ENCODE results near the gene PDE8B. TPM values are rescaled to one million over a fixed set of nuclear protein-coding genes. Genes with fewer than 3 reads are reported as not detected.

The PDE8B gene
- total RNA-seq, 6 experiments from 2014 or later: 1.2 to 5.4 (median 2.4) TPM

- no peak overlapping the region for H3K4me3 ChIP-seq
- DNase-seq (no peak), ATAC-seq (no peak)
- no peak overlapping the region for H3K27ac ChIP-seq
- H3K27me3 ChIP-seq: no peaks in the 10 kb centered on the region
- no peaks in the 10 kb centered on the region for H3K4me1 ChIP-seq
- no peaks in the 10 kb centered on the region for H3K36me3 ChIP-seq
- TF ChIP-seq CTCF (IDR thresholded peaks at IDR 0.05) (no peak), POLR2A (IDR thresholded peaks at IDR 0.05) (no peak)
- WGBS (ENCODE audit: insufficient coverage, low coverage, low lambda C conversion rate, missing lambda C conversion rate): 71% methylated on average over 1 of the region's 1 CpG
- intact Hi-C loops (cut with DNase I): no loop called here
- H3K9me3 ChIP-seq: no peaks in the 10 kb centered on the region
These were observed 238.4 kb downstream of the PDE8B start for GRCh38 chr5:77448831-77449230.

- no peaks in the 10 kb centered on the region for H3K4me1 ChIP-seq
- peak in 3 of 4 donors; percentile 38 to 67 (median 48) for ATAC-seq
- H3K9me3 ChIP-seq: no peaks in the 10 kb centered on the region
- intact Hi-C loops (cut with DNase I): no loop called here
- 63% methylated on average over 1 of the region's 1 CpG for WGBS (ENCODE audit: insufficient coverage, low coverage, low lambda C conversion rate, missing lambda C conversion rate)
- no peak for DNase-seq
- no peaks in the 10 kb centered on the region for H3K36me3 ChIP-seq
- no peak overlapping the region for H3K4me3 ChIP-seq
- TF ChIP-seq CTCF (IDR thresholded peaks at IDR 0.05) (no peak), POLR2A (IDR thresholded peaks at IDR 0.05) (no peak)
- no peak overlapping the region for H3K27ac ChIP-seq
- no peaks in the 10 kb centered on the region for H3K27me3 ChIP-seq
These were observed 238.8 kb downstream of the PDE8B start for GRCh38 chr5:77449277-77449676.

- no peak for ATAC-seq
- H3K36me3 ChIP-seq: no peaks in the 10 kb centered on the region
- no peak for TF ChIP-seq POLR2A (IDR thresholded peaks at IDR 0.05)
- TF ChIP-seq CTCF (IDR thresholded peaks at IDR 0.05): no peak
- 56% methylated on average over 2 of the region's 2 CpGs for WGBS (ENCODE audit: insufficient coverage, low coverage, low lambda C conversion rate, missing lambda C conversion rate)
- intact Hi-C loops (cut with DNase I): no loop called here
- H3K4me3 ChIP-seq: no peak overlapping the region
- H3K9me3 ChIP-seq: no peaks in the 10 kb centered on the region
- no peaks in the 10 kb centered on the region for H3K27me3 ChIP-seq
- H3K27ac ChIP-seq: no peak overlapping the region
- no peak for DNase-seq
- H3K4me1 ChIP-seq: no peaks in the 10 kb centered on the region
These were observed 239.5 kb downstream of the PDE8B start for GRCh38 chr5:77449981-77450380.

- no peaks in the 10 kb centered on the region for H3K36me3 ChIP-seq
- TF ChIP-seq POLR2A (IDR thresholded peaks at IDR 0.05): no peak
- no peak for TF ChIP-seq CTCF (IDR thresholded peaks at IDR 0.05)
- ATAC-seq (no peak), DNase-seq (no peak)
- intact Hi-C loops (cut with DNase I): no loop called here
- H3K27me3 ChIP-seq: no peaks in the 10 kb centered on the region
- no peaks in the 10 kb centered on the region for H3K4me1 ChIP-seq
- 100% methylated on average over 1 of the region's 1 CpG for WGBS (ENCODE audit: insufficient coverage, low coverage, low lambda C conversion rate, missing lambda C conversion rate)
- no peak overlapping the region for H3K27ac ChIP-seq
- H3K9me3 ChIP-seq: no peaks in the 10 kb centered on the region
- H3K4me3 ChIP-seq: no peak overlapping the region
These were observed 241.9 kb downstream of the PDE8B start for GRCh38 chr5:77452351-77452750.

- H3K4me3 ChIP-seq: no peak overlapping the region
- intact Hi-C loops (cut with DNase I): no loop called here
- no peaks in the 10 kb centered on the region for H3K36me3 ChIP-seq
- no peak overlapping the region for H3K27ac ChIP-seq
- WGBS (ENCODE audit: insufficient coverage, low coverage, low lambda C conversion rate, missing lambda C conversion rate): 100% methylated on average over 3 of the region's 3 CpGs
- H3K27me3 ChIP-seq: no peaks in the 10 kb centered on the region
- H3K4me1 ChIP-seq: no peaks in the 10 kb centered on the region
- TF ChIP-seq CTCF (IDR thresholded peaks at IDR 0.05) (no peak), POLR2A (IDR thresholded peaks at IDR 0.05) (no peak)
- ATAC-seq: no peak
- DNase-seq: no peak
- no peaks in the 10 kb centered on the region for H3K9me3 ChIP-seq
These were observed 243.6 kb downstream of the PDE8B start for GRCh38 chr5:77454123-77454522.

Data from right lobe of liver (tissue), 6 donors.